ENCODE results near the gene HNMT. TPM values are rescaled to one million over a fixed set of nuclear protein-coding genes. Genes with fewer than 3 reads are reported as not detected.

Gene HNMT
- total RNA-seq, 4 donors from 2014 or later = 21.5 to 122 (median 60.4) TPM

DNA sequence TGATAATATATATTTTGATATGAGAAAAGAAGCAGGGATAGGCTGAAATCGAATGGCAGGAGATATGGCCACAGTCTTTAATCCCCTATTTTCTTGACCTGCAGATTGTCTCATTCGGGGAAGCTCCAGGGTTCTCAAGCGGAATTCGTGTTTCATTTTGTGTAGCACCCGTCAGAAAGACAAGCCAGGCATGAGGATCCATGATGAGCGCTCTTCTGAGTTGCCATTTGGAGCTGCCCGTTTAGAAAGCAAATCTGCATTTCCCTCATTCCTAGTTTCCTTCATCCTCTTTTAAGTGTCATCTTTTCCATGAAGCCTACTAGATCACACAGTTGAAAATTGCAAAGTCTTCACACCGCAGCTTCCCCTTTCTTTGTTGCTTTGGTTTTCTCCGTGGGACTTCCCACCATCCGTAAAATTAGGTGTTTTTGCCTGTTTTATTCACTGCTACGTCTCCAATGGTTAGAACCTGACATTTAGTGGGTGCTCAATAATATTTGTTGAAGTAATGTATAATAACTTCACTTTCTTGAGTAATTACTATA, 16.9 kb downstream of the HNMT start:
- H3K36me3 ChIP-seq = no peaks in the 10 kb centered on the region
- DNase-seq = no peak
- no peaks in the 10 kb centered on the region for H3K9me3 ChIP-seq
- TF ChIP-seq POLR2A (IDR thresholded peaks at IDR 0.05) = no peak
- TF ChIP-seq, protein P1, sequence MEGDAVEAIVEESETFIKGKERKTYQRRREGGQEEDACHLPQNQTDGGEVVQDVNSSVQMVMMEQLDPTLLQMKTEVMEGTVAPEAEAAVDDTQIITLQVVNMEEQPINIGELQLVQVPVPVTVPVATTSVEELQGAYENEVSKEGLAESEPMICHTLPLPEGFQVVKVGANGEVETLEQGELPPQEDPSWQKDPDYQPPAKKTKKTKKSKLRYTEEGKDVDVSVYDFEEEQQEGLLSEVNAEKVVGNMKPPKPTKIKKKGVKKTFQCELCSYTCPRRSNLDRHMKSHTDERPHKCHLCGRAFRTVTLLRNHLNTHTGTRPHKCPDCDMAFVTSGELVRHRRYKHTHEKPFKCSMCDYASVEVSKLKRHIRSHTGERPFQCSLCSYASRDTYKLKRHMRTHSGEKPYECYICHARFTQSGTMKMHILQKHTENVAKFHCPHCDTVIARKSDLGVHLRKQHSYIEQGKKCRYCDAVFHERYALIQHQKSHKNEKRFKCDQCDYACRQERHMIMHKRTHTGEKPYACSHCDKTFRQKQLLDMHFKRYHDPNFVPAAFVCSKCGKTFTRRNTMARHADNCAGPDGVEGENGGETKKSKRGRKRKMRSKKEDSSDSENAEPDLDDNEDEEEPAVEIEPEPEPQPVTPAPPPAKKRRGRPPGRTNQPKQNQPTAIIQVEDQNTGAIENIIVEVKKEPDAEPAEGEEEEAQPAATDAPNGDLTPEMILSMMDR (IDR thresholded peaks at IDR 0.05) = no peak
- no peaks in the 10 kb centered on the region for H3K27me3 ChIP-seq
- intact Hi-C loops (cut with DNase I; ENCODE audit: low total_unique reads) = no loop called here
- H3K4me1 ChIP-seq = peaks cover 0 to 4% of the 10 kb centered on the region in 2 donors
- H3K27ac ChIP-seq = peak overlapping the region in 1 of 2 donors; percentile 74
- H3K4me3 ChIP-seq = no peak overlapping the region

DNA sequence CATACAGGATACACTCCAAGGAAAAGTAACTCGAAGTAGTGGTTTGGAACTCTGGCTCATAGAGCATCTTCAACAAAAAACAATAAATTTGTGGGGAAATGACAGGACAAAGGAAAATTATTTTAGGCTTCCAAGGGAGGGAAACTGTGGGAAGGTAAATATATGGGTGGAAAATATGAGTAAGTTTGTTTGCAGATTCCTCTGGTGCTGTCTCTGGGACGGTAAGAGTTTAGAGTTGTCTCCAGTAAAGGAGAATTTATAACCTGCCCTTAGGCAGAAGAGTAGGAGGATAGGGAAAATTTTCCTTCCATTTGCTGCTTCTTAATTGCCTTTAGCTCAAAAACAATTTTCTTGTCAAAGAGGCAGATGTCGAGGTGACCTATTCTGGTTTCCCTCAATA, 19.3 kb downstream of the HNMT start:
- H3K27ac ChIP-seq = peak overlapping the region; percentile 36 to 74
- no peaks in the 10 kb centered on the region for H3K36me3 ChIP-seq
- no peaks in the 10 kb centered on the region for H3K27me3 ChIP-seq
- no peak overlapping the region for H3K4me3 ChIP-seq
- peaks cover 0 to 4% of the 10 kb centered on the region in 2 donors for H3K4me1 ChIP-seq
- H3K9me3 ChIP-seq = no peaks in the 10 kb centered on the region
- TF ChIP-seq, protein P1 (IDR thresholded peaks at IDR 0.05) = no peak
- no peak for TF ChIP-seq POLR2A (IDR thresholded peaks at IDR 0.05)
- no peak for DNase-seq
- intact Hi-C loops (cut with DNase I; ENCODE audit: low total_unique reads) = no loop called here

DNA sequence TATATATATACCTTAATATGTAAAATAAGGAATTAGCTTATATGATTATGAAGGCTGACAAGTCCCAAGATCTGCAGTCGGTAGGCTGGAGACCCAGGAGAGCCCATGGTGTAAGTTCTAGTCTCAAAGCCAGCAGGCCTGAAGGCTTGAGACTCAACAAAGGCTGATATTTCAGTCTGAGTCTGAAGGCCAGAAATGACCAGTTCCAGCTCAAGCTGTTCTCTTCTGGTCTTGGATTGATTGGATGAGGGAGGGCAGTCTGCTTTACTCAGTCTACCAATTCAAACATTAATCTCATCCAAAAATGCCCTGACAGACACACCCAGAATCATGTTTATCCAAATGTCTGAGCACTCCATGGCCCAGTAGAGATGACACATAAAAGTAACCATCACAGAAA, 22.0 kb downstream of the HNMT start:
- no peak for DNase-seq
- Histone ChIP-seq H3K27ac (no peak overlapping the region), H3K9me3 (peaks cover 0 to 3% of the 10 kb centered on the region in 2 donors), H3K27me3 (no peaks in the 10 kb centered on the region), H3K4me3 (no peak overlapping the region), H3K36me3 (no peaks in the 10 kb centered on the region), H3K4me1 (peaks cover 0 to 4% of the 10 kb centered on the region in 2 donors)
- TF ChIP-seq POLR2A (IDR thresholded peaks at IDR 0.05) = no peak
- TF ChIP-seq, protein P1 (IDR thresholded peaks at IDR 0.05) = no peak
- intact Hi-C loops (cut with DNase I; ENCODE audit: low total_unique reads) = no loop called here

DNA sequence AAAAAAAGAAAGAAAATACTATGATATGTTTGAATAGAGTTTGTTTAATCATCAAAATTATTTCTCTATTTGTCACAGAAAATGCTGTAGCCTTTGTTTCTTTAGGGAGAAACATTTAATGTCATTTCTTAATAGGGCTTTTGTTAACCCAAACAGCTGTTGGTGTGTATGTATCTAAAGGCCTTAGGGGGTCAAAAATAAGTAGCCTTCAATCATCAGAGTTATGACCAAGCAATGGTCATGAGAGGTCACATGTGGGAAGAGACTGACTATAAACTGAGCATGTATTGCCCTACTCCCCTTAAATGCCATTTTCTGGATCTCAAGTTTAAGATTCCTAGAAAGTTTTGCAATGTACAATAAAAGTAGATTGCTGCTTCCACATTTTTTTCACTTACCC, 22.7 kb downstream of the HNMT start:
- intact Hi-C loops (cut with DNase I; ENCODE audit: low total_unique reads) = no loop called here
- Histone ChIP-seq H3K27me3 (no peaks in the 10 kb centered on the region), H3K36me3 (no peaks in the 10 kb centered on the region), H3K4me1 (peaks cover 0 to 4% of the 10 kb centered on the region in 2 donors), H3K27ac (peak overlapping the region in 1 of 2 donors; percentile 46), H3K9me3 (peaks cover 0 to 3% of the 10 kb centered on the region in 2 donors), H3K4me3 (no peak overlapping the region)
- no peak for DNase-seq
- TF ChIP-seq, protein P1 (IDR thresholded peaks at IDR 0.05) = no peak
- TF ChIP-seq POLR2A (IDR thresholded peaks at IDR 0.05) = no peak

DNA sequence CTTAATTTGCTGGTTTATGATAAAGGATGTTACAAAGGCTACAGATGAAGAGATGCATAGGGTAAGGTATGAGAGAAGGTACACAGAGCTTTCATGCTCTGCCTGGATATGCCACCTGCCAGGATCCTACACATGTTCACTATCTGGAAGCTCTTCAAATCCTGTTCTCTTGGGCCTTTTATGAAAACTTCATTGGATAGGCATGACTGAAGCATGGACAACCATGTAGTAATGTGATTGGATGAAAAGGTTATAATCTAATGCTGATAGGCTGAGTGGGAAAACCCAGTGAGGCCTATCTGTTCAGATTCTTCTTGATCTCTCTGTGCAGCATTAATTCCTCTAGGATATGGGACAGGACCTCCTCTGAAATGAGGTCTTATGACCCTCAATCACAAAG, 26.8 kb downstream of the HNMT start:
- Histone ChIP-seq H3K27me3 (no peaks in the 10 kb centered on the region), H3K36me3 (no peaks in the 10 kb centered on the region), H3K27ac (no peak overlapping the region), H3K9me3 (peaks cover 0 to 3% of the 10 kb centered on the region in 2 donors), H3K4me1 (no peaks in the 10 kb centered on the region), H3K4me3 (no peak overlapping the region)
- intact Hi-C loops (cut with DNase I; ENCODE audit: low total_unique reads) = no loop called here
- no peak for TF ChIP-seq POLR2A (IDR thresholded peaks at IDR 0.05)
- TF ChIP-seq, protein P1 (IDR thresholded peaks at IDR 0.05) = no peak
- DNase-seq = no peak
